ENCODE results near the gene SLC38A7.

DNA sequence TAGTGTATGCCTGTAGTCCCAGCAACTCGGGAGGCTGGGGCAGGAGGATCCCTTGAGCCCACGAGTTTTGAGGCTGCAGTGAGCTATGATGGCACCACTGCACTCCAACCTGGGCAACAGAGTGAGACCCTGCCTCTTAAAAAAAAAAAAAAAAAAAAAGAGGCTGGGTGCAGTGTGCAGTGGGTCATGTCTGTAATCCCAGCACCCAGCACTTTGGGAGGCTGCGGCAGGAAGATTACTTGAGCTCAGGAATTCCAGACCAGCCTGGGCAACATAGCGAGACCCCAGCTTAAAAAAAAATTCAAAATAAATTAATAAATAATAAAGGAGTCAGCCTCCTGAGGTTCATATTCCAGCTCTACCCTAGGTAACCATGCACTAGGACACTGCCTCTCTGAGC lies 45.3 kb downstream of the SLC38A7 start:
- TF ChIP-seq CTCF (conservative IDR thresholded peaks at IDR 0.05) (no peak), ZFX (IDR thresholded peaks at IDR 0.05) (no peak)

Data from C4-2B (cell line).